NCI-H1694 (cell line): ENCODE measurements around the gene SLC12A2.
A peak's percentile ranks its signal among the peaks of the same experiment; 100 is the strongest.

ENCODE experiments used
- DNase-seq: peaks from one replicate; lab custom pipeline; 2025; lab: John Stamatoyannopoulos, UW

SLC12A2 gene

DNA sequence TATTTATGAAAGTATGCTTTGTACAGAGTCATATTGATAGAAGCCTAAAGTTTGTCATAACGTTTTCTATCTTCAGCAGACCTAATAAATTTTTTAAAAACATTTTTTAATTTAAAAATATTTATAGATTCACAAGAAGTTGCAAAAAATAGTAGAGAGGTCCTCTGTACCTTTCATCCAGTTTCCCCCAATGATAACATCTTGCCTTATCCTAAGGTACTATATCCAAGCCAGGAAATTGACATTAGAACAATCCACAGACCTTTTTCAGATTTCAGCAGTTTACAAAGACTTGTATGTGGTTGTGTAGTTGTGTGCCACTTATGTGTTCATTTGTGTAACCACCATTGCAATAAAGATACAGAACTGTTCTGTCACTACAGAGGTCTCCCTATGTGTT, 88.5 kb downstream of the SLC12A2 start:
- no peak for DNase-seq

GRCh38 chr5:128174951-128175350, 91.4 kb downstream of the SLC12A2 start:
- no peak for DNase-seq

DNA sequence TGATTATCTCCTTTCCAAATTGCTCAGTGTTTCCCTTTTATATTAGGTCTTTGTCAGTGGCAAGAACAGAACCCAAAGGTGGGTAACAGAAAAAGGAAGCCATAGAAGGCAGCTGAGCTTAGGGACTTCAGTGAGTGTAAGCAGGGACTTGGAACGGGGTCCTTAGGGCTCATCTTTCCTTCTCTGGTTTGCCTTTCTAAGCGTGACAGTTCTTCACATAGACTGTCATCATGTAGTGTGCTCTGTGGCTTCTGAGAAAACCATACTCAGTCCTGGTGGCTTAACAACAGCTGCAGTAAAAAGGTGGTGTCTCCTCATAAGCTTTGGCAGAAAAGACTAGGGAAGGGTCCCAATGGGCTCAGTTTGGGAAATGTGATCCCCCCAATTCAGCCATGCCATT, 108.8 kb downstream of the SLC12A2 start:
- DNase-seq = no peak

GRCh38 chr5:128193665-128194390, 110.3 kb downstream of the SLC12A2 start:
- DNase-seq = no peak

DNA sequence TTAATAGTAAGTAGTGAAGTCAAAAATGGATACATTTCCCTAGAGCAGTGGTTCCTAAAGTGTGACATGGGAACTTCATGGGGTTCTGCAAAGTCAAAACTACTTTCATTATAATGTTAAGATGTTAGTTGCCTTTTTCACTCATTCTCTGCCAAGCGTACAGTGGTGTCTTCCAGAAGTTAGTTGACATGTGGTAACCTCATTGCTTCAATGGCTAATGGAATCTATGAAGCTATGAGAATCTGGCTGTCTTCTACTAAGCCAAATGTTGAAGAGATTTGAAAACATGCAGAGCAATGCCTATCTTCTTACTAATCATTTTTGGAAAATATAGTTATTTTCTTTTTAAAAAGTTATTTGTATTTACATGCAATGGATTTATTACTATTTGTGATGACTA, 111.8 kb downstream of the SLC12A2 start:
- no peak for DNase-seq

DNA sequence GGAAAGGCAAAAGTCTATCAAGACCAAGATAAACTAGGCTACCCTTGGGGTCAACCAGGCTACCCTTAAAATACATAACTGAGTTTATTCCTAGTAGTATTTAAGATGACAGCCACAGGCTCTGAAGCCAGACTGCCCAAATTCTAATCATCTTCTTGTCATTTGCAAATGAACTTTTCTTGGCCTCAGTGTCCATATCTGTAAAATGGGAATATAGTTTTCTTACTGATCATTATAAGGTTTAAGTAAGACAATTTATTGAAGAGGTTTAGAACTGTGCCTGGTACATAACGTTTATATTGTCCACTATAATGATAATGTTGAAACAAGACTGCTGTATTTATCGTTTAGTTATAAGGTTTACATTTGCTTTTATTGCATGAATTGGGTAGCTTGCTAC, 112.5 kb downstream of the SLC12A2 start:
- no peak for DNase-seq

DNA sequence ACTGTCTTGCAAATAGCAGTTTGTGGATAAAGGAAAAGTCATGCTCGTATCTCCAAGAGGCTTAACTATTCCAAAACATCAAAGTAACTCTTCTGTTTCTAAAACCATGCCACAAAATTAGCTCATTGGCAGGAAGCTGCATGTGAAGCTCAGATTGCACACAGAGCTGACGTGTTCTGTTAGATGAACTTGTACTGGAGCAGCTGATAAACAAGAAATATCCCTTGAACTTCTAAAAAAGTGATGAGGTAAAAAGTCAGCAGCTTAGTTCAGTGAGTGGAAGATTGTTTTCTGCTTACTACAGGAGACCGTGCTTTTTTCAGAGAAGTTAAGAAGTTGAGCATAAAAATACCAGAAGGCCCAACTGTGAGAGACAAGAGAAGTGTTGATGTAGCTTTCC, 113.2 kb downstream of the SLC12A2 start:
- no peak for DNase-seq

GRCh38 chr5:128197896-128198522, 114.4 kb downstream of the SLC12A2 start:
- no peak for DNase-seq

- no peak for DNase-seq
These were observed 115.5 kb downstream of the SLC12A2 start for GRCh38 chr5:128199104-128199503.

DNA sequence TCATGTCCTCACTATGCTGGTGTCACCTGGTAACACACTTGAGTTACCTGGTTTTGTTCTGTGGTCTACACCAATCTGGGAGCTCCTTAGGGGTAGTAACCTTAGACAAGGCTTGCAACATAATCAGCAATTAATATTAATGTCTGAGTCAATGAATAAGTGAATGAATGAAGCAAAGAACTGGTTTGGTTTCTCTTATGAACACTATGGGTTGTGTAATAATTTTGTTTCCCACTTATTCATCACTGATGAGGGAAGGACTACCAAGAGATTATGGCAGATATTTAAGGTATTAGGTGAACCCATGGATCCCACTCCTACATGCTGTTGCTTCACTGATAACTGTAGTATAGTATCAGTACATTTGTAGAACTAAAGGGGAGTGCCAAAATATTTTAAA, 116.0 kb downstream of the SLC12A2 start:
- DNase-seq = no peak

DNA sequence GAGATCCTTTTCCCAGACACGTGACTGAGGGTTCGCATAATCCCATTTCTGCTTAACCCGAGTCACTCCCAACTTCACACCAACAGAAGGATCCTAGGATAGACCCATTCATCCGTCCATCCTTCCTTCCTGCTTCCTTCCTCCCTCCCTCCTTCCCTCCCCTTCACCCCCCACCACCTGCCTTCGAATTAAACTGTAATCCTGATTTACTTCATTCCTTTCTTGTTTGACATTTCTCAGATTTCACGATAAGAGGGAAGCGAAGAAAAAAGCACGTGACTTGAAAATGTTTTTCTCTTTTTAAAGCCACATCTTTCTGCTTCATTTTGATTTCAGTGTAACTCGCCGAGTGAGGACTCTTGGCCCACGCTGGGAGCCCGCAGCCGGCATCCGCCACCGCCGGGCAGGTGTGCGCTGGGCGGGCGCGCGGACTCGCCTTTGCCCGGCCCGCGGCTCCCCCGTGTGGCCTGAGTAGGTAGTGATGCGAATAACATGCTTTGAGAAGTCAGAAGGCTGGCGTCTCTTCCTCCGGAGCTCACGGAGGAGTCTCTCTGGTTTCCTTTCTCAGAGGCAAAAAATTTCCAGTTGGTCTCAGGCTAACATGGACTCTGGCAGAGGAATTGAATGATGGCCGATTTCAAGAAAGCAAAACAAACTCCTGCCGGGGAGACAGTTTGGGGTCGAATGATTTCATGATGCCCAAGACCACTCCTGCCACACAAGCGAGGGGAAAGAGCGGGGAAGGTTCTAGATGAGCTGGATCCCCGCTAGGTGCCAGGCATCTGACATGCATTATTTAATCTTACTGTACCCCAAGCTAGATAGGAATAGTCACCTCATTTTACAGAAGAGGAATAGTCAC, 117.7 kb downstream of the SLC12A2 start:
- peak; percentile 34 for DNase-seq

GRCh38 chr5:128202320-128202719, 118.8 kb downstream of the SLC12A2 start:
- DNase-seq = no peak

GRCh38 chr5:128208436-128208835, 124.9 kb downstream of the SLC12A2 start:
- no peak for DNase-seq

- no peak for DNase-seq
These were observed 128.7 kb downstream of the SLC12A2 start for GRCh38 chr5:128212191-128212806.

GRCh38 chr5:128213340-128213739, 129.8 kb downstream of the SLC12A2 start:
- DNase-seq = peak; percentile 17

DNA sequence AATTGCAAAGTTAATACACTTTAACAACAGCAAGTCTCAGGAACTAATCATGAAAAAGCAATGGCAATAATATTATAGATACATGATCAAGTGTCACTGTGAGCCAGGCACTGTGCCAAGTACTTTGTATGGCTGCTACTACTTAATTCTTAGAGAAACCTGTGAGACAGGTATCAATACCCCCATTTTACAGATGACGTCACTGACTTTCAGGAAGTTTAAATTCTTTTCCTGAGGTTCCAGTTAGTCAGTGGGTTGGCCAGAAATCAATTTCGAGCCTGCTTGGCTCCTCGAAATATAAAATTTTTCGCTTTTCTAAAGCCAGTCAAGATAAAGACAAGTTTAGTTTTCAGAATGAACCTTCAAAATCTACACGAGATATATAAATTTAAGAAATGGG, 130.3 kb downstream of the SLC12A2 start:
- DNase-seq = no peak

GRCh38 chr5:128216285-128216684, 132.7 kb downstream of the SLC12A2 start:
- no peak for DNase-seq

GRCh38 chr5:128216860-128217531, 133.4 kb downstream of the SLC12A2 start:
- no peak for DNase-seq

- no peak for DNase-seq
These were observed 137.3 kb downstream of the SLC12A2 start for GRCh38 chr5:128220841-128221240.

GRCh38 chr5:128224336-128224735, 140.8 kb downstream of the SLC12A2 start:
- DNase-seq = no peak

DNA sequence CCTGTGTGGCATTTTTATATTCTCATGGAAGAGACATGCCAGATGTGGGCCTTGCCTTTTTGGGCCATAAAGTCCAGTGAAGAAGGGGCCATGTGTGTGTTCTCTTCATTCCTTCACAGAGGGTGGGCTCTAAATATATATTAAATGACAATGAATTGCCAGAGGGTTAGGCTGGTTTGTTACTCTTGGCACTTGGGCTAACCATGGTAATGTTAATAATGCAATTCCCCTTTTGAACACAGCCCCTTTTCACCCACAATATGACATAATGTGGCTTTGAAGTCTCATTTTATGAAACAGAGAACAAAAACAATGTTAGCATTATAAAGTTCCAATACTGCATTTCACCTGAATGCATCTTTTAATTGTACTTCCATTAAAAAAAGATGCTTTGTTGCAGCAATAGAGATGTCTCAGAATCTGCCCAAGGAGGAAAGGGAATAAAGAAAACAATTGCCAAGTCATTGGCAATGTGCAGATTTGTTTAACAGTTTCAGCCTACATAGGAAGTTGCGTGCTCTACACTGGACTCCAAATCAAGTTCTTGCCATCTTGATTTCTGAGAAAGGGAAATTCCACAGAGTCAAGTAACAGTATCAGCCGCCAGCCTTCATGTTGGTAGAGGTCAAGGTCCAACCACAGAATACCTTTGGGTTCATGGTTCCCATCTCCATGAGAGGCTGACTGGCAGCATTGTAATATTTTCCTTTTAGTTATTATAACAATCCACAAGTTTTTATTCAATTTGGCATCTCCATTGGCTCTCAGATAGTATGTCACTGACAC, 141.9 kb downstream of the SLC12A2 start:
- DNase-seq = no peak
